Left renal pelvis (tissue), 4 donors: ENCODE results near the gene HMGA1. TPM values are rescaled to one million over a fixed set of nuclear protein-coding genes. Genes with fewer than 3 reads are reported as not detected.

Experiments used
- DNase-seq, 4 donors: peaks; one replicate each; pipeline ENCODE4 v3.0.0-alpha.2; 2013; ENCODE audit warnings: low read depth in 4 of 4, low spot score in 3 of 4
- polyA plus RNA-seq, 4 donors: library from polyadenylated mRNA; unstranded; fragments of 120-200 nt; gene quantifications; one replicate each; pipeline ENCODE4 v1.2.1, GENCODE V29; 2013; ENCODE audit not compliant: insufficient read length in 4 of 4

Gene HMGA1
- polyA plus RNA-seq: 100 to 1,000 TPM in 3 of 4 donors, 10 to 100 TPM in 1; 27.1 to 154 (median 113) TPM

DNA sequence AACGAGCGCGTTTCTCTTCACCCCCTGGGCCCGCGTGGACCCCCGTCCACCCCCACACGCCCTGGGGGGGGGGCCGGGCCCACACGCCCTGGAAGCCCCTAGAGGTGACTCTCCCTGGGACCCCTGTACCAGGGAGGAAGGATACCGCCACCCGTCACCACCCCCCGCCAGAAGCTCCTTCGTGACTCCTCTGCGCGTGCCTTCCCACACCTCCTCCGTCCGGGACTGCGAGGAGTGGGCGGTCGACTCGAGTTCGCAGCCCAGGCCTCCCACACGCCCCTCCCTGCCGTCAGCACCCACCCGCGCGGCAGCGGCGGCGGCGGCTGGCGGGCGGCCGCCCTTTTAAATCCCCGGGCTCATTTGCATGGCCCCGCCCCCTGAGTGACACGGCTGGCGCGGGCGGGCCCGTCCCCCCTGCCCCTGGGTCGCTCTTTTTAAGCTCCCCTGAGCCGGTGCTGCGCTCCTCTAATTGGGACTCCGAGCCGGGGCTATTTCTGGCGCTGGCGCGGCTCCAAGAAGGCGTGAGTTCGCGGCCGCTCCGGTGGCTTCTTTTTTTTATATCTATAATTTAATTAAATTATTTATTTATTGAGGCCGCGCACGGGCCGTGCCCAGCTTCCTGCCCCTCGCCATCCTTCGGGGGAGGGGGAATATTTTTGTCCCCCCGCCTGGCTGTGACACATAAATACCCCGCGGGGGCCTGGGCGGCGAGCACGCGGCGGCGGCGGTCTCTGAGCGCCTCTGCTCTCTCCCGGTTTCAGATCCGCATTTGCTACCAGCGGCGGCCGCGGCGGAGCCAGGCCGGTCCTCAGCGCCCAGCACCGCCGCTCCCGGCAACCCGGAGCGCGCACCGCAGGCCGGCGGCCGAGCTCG is at the start of gene HMGA1:
HMGA1 (plus strand) TSS at position 431 of the 873 bp plus-strand sequence. CDS start 3,908 bp downstream, outside the sequence.
- peak in 2 of 4 donors; percentile 53 to 73 for DNase-seq

GRCh38 chr6:34189806-34190503 is 46.7 kb upstream of the HMGA1 start:
- no peak for DNase-seq

GRCh38 chr6:34190504-34191122 is 46.1 kb upstream of the HMGA1 start:
- DNase-seq: no peak

- no peak for DNase-seq
Observed at GRCh38 chr6:34194772-34195171, 41.9 kb upstream of the HMGA1 start.

- DNase-seq: no peak
Observed at GRCh38 chr6:34195726-34196115, 41.0 kb upstream of the HMGA1 start.

DNA sequence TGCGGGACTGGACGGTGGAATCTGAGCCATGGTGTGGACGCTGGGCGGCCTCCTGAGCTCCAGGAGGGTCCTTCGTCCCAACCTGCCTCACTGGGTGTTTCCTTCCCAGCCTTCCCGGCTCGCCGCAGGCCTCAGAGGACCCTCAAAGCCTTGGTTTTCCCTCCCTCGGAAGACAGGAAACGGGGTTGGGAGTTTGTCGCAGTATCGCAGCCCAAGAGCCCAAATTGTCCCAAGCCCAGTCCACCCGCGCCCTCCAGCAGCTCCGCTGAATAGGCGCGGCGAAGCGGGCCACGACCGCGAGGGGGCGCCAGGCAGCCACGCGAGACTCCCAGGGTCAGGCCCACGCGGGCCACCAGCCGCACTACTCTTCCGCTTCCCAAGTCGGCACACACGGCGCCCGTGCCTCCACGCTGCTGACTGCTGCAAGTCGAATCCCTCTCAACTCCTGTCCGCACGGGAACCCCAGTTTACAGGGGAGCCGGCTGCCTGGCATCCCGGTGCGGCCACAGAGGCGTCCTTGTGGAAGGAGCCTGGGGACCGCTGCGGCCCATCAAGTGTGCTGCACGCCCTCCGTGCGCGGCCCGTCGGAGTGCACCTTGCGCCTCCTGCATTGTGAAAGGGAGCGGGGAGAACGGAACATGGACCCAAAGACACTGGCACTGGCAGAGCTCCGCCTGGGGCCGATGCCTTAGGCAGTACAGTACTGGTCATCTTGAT is 40.4 kb upstream of the HMGA1 start:
- DNase-seq: peak; percentile 18 to 40 (median 27)

DNA sequence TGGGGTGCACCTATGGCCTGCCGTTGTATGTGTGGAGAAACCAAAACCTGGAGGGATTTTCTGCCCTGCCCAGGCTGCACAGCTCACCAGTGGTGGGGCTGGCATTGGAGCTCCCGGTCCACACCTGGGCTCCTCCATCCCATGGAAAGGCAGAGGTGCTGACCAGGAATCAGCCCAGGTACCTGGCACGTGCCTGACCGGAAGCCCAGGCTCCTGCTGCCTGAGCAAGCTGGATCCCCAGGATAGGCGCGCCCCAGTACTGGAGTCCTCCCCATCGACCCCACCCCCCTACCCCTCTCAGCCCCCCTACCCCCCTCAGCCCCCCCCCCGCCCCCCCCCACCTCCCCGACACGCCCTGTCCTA is 39.9 kb upstream of the HMGA1 start:
- no peak for DNase-seq

DNA sequence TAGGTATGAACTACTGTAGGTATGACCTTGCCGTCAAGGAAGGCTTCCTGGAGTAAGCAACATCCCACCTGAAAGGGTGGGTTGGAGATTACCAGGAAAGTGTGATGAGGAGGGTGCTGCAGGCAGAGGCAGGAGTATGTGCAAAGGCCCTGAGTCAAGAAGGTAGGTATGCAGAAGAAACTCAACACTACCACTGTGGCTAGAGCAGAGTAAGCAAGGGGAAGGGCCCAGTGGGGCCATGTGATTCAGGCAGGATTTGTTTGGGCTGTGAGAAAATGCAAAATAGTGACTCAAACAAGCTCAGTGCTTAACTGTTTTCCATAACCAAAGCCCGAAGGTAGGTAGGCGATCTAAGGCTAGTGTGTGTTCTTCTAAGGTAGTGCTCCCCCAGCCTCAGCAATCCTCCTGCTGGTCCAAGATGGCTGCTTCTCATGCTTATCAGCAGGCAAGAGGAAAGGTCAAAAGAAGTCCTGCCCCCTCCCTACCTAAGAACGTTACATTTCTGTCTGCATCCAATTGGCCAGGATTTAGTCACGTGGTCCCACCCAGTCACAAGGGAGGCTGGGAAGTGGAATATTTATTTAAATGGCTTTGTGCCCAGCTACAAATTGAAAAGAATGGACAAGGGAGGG is 36.2 kb upstream of the HMGA1 start:
- no peak for DNase-seq

DNA sequence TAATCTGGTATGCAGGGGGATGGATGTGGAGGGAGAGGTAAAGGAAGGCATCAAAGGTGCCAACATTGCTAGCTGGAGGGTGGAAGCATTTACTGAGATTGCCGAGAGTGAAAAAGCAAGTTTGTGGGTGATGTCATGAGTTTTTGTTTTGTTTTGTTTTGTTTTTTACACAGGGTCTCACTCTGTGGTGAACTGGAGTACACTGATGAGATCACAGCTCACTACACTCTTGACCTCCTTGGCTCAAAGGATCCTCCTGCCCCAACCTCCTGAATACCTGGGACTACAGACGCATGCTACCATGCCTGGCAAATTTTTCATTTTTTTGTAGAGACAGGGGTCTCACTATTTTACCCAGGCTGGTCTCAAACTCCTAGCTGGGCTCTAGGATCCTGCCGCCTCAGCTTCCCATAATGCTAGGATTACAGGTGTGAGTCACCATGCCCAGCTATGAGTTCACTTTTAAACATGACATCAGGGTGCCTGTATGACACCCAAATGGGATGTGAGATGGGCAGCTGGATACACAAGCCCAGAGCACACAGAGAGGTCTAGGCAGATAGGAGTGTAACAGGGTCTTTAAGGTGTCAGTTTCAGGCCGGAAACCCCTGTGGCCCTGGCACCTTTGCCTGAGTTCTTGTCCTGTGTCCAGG is 35.1 kb upstream of the HMGA1 start:
- DNase-seq: no peak

DNA sequence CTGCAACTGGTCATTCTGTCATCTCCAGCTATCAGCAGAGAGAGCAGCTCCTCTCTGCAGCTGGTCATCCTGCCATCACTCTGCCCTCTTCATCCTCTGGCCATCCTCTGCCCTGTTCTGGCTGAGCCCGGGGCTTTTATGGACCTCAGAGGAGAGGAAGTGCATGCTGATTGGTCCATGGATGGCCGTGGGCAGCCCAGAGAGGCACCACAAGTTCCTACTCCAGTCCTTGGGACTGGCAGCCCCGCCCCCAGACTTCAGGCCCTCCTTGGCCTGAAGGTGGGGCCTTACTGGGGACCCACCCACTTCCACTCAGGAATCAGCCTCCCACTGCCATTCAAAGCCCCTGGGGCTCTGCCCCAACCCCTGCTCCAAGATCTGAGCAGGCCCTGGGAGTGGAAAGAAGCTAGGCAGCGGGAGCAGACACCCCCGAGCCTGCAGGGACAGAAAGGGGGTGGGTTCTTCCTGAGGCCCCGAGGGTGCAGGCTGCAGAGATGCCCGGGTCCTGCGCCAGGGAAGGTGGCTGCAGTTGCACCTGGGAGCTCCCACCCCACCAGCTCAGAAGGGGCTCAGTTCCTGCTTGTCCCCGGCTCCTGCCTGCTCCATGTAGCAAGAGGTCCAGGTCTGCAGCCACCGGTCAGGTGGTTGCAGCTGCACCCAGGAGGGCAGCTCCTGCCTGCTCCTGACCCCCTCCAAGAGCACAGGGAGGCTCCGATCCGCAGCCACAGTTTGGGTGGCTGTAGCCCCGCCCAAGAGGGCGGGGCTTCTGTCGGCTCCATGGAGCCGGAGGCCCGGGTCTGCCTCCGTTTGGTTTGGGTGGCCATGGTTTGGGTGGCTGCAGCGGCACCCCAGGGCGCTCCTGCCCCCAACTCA is 34.1 kb upstream of the HMGA1 start:
- no peak for DNase-seq

GRCh38 chr6:34204693-34205092 is 32.0 kb upstream of the HMGA1 start:
- no peak for DNase-seq

- DNase-seq: no peak
Observed at GRCh38 chr6:34205466-34205865, 31.2 kb upstream of the HMGA1 start.

DNA sequence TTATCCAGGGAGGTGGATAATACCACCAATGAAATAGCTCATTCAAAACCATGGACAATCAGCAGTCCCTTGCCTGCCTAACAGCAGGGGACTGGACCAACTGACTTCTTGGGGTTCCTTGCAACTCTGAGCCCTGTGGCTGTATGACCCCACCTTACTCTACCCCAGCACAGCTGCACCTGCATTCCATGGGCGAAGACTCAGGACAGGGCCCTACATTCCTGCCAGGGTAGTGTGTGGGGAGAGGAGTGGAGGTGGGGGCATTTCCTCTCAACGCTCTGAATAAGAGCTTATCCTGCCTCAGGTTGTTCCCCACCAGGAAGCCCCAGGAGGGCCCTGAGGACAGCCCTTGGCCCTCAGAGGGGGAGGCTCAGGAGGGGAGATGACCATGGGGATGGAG is 30.8 kb upstream of the HMGA1 start:
- no peak for DNase-seq

DNA sequence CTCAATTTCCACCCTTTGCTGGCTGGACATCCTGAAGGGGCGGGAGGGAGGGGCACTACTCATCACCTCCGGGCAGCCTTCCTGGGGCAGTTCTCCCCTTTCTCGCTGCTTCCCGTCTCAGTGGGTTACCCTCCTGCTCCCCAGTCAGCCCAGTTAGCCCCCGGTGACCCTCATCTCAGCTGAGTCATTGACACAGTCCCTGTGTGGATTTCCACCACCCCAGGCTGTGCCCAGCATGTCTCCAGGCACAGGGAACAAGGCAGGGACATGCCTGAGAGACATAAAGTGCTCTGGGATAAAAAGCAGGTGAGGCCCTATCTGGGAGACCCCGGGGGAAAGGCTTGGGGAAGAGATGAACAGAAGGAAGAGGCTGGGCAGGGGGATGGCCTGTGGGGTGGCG is 29.9 kb upstream of the HMGA1 start:
- DNase-seq: no peak

GRCh38 chr6:34207695-34208443 is 28.8 kb upstream of the HMGA1 start:
- no peak for DNase-seq

- no peak for DNase-seq
Observed at GRCh38 chr6:34213772-34214171, 22.9 kb upstream of the HMGA1 start.

DNA sequence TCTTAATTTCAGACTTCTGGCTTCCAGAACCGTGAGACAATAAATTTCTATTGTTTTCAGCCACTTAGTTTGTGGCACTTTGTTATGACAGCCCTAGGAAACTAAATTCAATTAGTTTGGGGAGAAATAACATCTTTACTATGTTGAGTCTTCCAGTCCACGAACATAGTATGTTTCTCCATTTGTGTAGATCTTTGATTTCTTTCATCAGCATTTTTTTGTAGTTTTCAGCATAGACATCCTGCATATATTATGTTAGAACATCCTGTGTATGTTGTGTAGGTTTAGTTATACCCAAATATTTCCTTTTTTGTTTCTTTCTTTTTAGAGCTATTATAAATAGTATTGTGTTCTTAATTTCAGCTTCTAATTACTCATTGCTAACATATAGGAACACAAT is 18.0 kb upstream of the HMGA1 start:
- DNase-seq: no peak

- DNase-seq: no peak
Observed at GRCh38 chr6:34223381-34223955, 13.2 kb upstream of the HMGA1 start.
